Measurements from ENCODE around the gene NUP85.

- peak in 2 of 4 experiments; percentile 1 to 25 for TF ChIP-seq CTCF (IDR thresholded peaks at IDR 0.05)
- peak; percentile 86 for TF ChIP-seq POLR2AphosphoS5 (IDR thresholded peaks at IDR 0.05)
Measured at GRCh38 chr17:75205037-75205792, at the start of gene NUP85.

Data from gastroesophageal sphincter (tissue), 3 donors.